ENCODE data around the gene PRAF2.

PRAF2 gene

GRCh38 chrX:49041744-49042580 is 31.8 kb downstream of the PRAF2 start:
- no peak for DNase-seq

GRCh38 chrX:49040376-49040955 is 33.3 kb downstream of the PRAF2 start:
- no peak for DNase-seq

- DNase-seq, result peak; percentile 35
These were observed 34.0 kb downstream of the PRAF2 start for GRCh38 chrX:49039598-49040375.

- DNase-seq, result no peak
These were observed 35.8 kb downstream of the PRAF2 start for GRCh38 chrX:49037883-49038475.

GRCh38 chrX:49030283-49030682 is 43.5 kb downstream of the PRAF2 start:
- DNase-seq, result no peak

- DNase-seq, result no peak
These were observed 43.9 kb downstream of the PRAF2 start for GRCh38 chrX:49029876-49030275.
